ENCODE results near the gene TSPEAR.

The TSPEAR gene

GRCh38 chr21:44756423-44757185 lies 45.2 kb upstream of the TSPEAR start:
- TF ChIP-seq, protein P1, sequence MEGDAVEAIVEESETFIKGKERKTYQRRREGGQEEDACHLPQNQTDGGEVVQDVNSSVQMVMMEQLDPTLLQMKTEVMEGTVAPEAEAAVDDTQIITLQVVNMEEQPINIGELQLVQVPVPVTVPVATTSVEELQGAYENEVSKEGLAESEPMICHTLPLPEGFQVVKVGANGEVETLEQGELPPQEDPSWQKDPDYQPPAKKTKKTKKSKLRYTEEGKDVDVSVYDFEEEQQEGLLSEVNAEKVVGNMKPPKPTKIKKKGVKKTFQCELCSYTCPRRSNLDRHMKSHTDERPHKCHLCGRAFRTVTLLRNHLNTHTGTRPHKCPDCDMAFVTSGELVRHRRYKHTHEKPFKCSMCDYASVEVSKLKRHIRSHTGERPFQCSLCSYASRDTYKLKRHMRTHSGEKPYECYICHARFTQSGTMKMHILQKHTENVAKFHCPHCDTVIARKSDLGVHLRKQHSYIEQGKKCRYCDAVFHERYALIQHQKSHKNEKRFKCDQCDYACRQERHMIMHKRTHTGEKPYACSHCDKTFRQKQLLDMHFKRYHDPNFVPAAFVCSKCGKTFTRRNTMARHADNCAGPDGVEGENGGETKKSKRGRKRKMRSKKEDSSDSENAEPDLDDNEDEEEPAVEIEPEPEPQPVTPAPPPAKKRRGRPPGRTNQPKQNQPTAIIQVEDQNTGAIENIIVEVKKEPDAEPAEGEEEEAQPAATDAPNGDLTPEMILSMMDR (IDR thresholded peaks at IDR 0.05; ENCODE audit: extremely low read depth, insufficient read depth, missing control alignments), result no peak
- in situ Hi-C loops (cut with MboI; ENCODE audit: low pct_unique_long_range_greater_than_20kb, low sequenced_read_pairs, unreplicated experiment), result no loop called here
- DNase-seq (ENCODE audit: low spot score), result no peak

DNA sequence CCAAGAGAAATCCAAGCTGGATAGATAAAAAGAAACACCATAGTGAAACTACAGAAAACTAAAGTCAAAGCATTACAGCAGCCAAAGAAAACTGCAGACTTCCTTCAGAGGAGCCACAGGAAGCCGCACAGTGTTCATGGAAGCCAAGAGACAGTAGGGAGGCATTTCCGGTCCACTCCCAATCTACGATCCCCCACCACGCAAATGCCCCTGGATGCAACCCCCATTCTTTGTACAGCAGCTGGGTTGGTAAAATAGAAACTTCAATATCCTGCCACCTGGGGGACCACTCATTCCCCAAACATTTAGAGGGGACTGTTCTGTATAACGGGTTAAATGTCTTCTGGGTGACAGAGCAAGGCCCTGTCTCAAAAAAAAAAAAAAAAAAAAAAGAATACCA lies 43.9 kb upstream of the TSPEAR start:
- DNase-seq (ENCODE audit: low spot score), result no peak
- TF ChIP-seq, protein P1 (IDR thresholded peaks at IDR 0.05; ENCODE audit: extremely low read depth, insufficient read depth, missing control alignments), result no peak
- in situ Hi-C loops (cut with MboI; ENCODE audit: low pct_unique_long_range_greater_than_20kb, low sequenced_read_pairs, unreplicated experiment), result no loop called here

- in situ Hi-C loops (cut with MboI; ENCODE audit: low pct_unique_long_range_greater_than_20kb, low sequenced_read_pairs, unreplicated experiment), result no loop called here
Measured at GRCh38 chr21:44753357-44753756, 42.0 kb upstream of the TSPEAR start.

GRCh38 chr21:44752671-44753235 lies 41.4 kb upstream of the TSPEAR start:
- in situ Hi-C loops (cut with MboI; ENCODE audit: low pct_unique_long_range_greater_than_20kb, low sequenced_read_pairs, unreplicated experiment), result no loop called here
- DNase-seq (ENCODE audit: low spot score), result no peak
- TF ChIP-seq, protein P1 (IDR thresholded peaks at IDR 0.05; ENCODE audit: extremely low read depth, insufficient read depth, missing control alignments), result no peak

More at GRCh38 chr21:44753357-44753756, 42.0 kb upstream of the TSPEAR start:
- DNase-seq (ENCODE audit: low spot score), result no peak
- TF ChIP-seq, protein P1 (IDR thresholded peaks at IDR 0.05; ENCODE audit: extremely low read depth, insufficient read depth, missing control alignments), result no peak

GRCh38 chr21:44751799-44752636 lies 40.6 kb upstream of the TSPEAR start:
- DNase-seq (ENCODE audit: low spot score), result no peak
- in situ Hi-C loops (cut with MboI; ENCODE audit: low pct_unique_long_range_greater_than_20kb, low sequenced_read_pairs, unreplicated experiment), result no loop called here
- TF ChIP-seq, protein P1 (IDR thresholded peaks at IDR 0.05; ENCODE audit: extremely low read depth, insufficient read depth, missing control alignments), result no peak

- TF ChIP-seq, protein P1 (IDR thresholded peaks at IDR 0.05; ENCODE audit: extremely low read depth, insufficient read depth, missing control alignments), result no peak
- in situ Hi-C loops (cut with MboI; ENCODE audit: low pct_unique_long_range_greater_than_20kb, low sequenced_read_pairs, unreplicated experiment), result no loop called here
- DNase-seq (ENCODE audit: low spot score), result no peak
Measured at GRCh38 chr21:44751186-44751798, 39.9 kb upstream of the TSPEAR start.

Measured in GM13977 (cell line).